ENCODE measurements around the gene CARS1. TPM values are rescaled to one million over a fixed set of nuclear protein-coding genes. Genes with fewer than 3 reads are reported as not detected.

Gene CARS1
- total RNA-seq, 1 donor: 106 TPM

- Histone ChIP-seq H3K27me3 (ENCODE audit: insufficient read depth, low read length) (no peaks in the 10 kb centered on the region), H3K4me1 (ENCODE audit: insufficient read depth, low read length) (no peaks in the 10 kb centered on the region), H3K9me3 (ENCODE audit: low read depth, low read length) (no peaks in the 10 kb centered on the region), H3K79me2 (ENCODE audit: insufficient read depth, low read length) (peaks cover 41% of the 10 kb centered on the region), H2AFZ (ENCODE audit: low read length) (no peak overlapping the region), H4K20me1 (ENCODE audit: insufficient read depth, low read length) (peaks cover 23% of the 10 kb centered on the region), H3K36me3 (ENCODE audit: insufficient read depth, low read length) (peaks cover 90% of the 10 kb centered on the region), H3K4me2 (ENCODE audit: insufficient read depth, low read length) (no peak overlapping the region), H3K27ac (ENCODE audit: low read depth, low read length) (no peak overlapping the region), H3K4me3 (ENCODE audit: insufficient read depth, low read length) (no peak overlapping the region)
- DNase-seq (ENCODE audit: insufficient read length, low spot score, missing footprints): peak; percentile 93
- TF ChIP-seq, protein P1, sequence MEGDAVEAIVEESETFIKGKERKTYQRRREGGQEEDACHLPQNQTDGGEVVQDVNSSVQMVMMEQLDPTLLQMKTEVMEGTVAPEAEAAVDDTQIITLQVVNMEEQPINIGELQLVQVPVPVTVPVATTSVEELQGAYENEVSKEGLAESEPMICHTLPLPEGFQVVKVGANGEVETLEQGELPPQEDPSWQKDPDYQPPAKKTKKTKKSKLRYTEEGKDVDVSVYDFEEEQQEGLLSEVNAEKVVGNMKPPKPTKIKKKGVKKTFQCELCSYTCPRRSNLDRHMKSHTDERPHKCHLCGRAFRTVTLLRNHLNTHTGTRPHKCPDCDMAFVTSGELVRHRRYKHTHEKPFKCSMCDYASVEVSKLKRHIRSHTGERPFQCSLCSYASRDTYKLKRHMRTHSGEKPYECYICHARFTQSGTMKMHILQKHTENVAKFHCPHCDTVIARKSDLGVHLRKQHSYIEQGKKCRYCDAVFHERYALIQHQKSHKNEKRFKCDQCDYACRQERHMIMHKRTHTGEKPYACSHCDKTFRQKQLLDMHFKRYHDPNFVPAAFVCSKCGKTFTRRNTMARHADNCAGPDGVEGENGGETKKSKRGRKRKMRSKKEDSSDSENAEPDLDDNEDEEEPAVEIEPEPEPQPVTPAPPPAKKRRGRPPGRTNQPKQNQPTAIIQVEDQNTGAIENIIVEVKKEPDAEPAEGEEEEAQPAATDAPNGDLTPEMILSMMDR (IDR thresholded peaks at IDR 0.05; ENCODE audit: extremely low read depth, low read depth, low read length): peak; percentile 81
Observed at GRCh38 chr11:3037040-3037944, 19.9 kb downstream of the CARS1 start.

DNA sequence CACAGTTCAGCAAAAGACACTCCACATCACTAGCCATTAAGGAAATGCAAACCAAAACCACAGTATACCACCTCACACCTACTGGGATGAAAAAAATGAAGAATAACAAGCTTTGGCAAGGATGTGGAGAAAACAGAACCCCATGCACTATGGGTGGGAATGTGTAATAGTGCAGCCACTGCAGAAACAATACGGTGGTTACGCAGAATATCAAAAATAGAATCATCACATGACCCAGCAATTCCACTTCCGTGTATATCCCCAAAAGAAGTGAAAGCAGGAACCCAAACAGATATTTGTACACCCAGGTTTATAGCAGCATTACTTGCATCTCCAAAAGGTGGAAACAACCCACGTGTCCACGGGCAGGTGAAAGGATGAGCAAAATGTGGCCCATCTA is 20.8 kb downstream of the CARS1 start:
- H4K20me1 ChIP-seq (ENCODE audit: insufficient read depth, low read length): peaks cover 15% of the 10 kb centered on the region
- H3K27ac ChIP-seq (ENCODE audit: low read depth, low read length): no peak overlapping the region
- H3K27me3 ChIP-seq (ENCODE audit: insufficient read depth, low read length): no peaks in the 10 kb centered on the region
- no peaks in the 10 kb centered on the region for H3K4me1 ChIP-seq (ENCODE audit: insufficient read depth, low read length)
- DNase-seq (ENCODE audit: insufficient read length, low spot score, missing footprints): no peak
- no peak overlapping the region for H3K4me3 ChIP-seq (ENCODE audit: insufficient read depth, low read length)
- H3K9me3 ChIP-seq (ENCODE audit: low read depth, low read length): no peaks in the 10 kb centered on the region
- peaks cover 39% of the 10 kb centered on the region for H3K79me2 ChIP-seq (ENCODE audit: insufficient read depth, low read length)
- TF ChIP-seq, protein P1 (IDR thresholded peaks at IDR 0.05; ENCODE audit: extremely low read depth, low read depth, low read length): no peak
- peaks cover 85% of the 10 kb centered on the region for H3K36me3 ChIP-seq (ENCODE audit: insufficient read depth, low read length)
- no peak overlapping the region for H3K4me2 ChIP-seq (ENCODE audit: insufficient read depth, low read length)
- no peak overlapping the region for H2AFZ ChIP-seq (ENCODE audit: low read length)

GRCh38 chr11:3035333-3035732 is 21.9 kb downstream of the CARS1 start:
- no peak overlapping the region for H3K4me3 ChIP-seq (ENCODE audit: insufficient read depth, low read length)
- no peak overlapping the region for H2AFZ ChIP-seq (ENCODE audit: low read length)
- TF ChIP-seq, protein P1 (IDR thresholded peaks at IDR 0.05; ENCODE audit: extremely low read depth, low read depth, low read length): no peak
- no peaks in the 10 kb centered on the region for H3K9me3 ChIP-seq (ENCODE audit: low read depth, low read length)
- H4K20me1 ChIP-seq (ENCODE audit: insufficient read depth, low read length): peaks cover 13% of the 10 kb centered on the region
- no peak for DNase-seq (ENCODE audit: insufficient read length, low spot score, missing footprints)
- peaks cover 37% of the 10 kb centered on the region for H3K79me2 ChIP-seq (ENCODE audit: insufficient read depth, low read length)
- no peaks in the 10 kb centered on the region for H3K4me1 ChIP-seq (ENCODE audit: insufficient read depth, low read length)
- H3K27ac ChIP-seq (ENCODE audit: low read depth, low read length): no peak overlapping the region
- no peaks in the 10 kb centered on the region for H3K27me3 ChIP-seq (ENCODE audit: insufficient read depth, low read length)
- no peak overlapping the region for H3K4me2 ChIP-seq (ENCODE audit: insufficient read depth, low read length)
- peaks cover 77% of the 10 kb centered on the region for H3K36me3 ChIP-seq (ENCODE audit: insufficient read depth, low read length)

GRCh38 chr11:3030289-3031070 is 26.7 kb downstream of the CARS1 start:
- DNase-seq (ENCODE audit: insufficient read length, low spot score, missing footprints): peak; percentile 22
- H3K4me3 ChIP-seq (ENCODE audit: insufficient read depth, low read length): no peak overlapping the region
- H4K20me1 ChIP-seq (ENCODE audit: insufficient read depth, low read length): peaks cover 13% of the 10 kb centered on the region
- no peak overlapping the region for H3K27ac ChIP-seq (ENCODE audit: low read depth, low read length)
- TF ChIP-seq, protein P1 (IDR thresholded peaks at IDR 0.05; ENCODE audit: extremely low read depth, low read depth, low read length): no peak
- H3K27me3 ChIP-seq (ENCODE audit: insufficient read depth, low read length): no peaks in the 10 kb centered on the region
- no peak overlapping the region for H2AFZ ChIP-seq (ENCODE audit: low read length)
- H3K9me3 ChIP-seq (ENCODE audit: low read depth, low read length): no peaks in the 10 kb centered on the region
- H3K4me2 ChIP-seq (ENCODE audit: insufficient read depth, low read length): no peak overlapping the region
- H3K36me3 ChIP-seq (ENCODE audit: insufficient read depth, low read length): peaks cover 72% of the 10 kb centered on the region
- no peaks in the 10 kb centered on the region for H3K4me1 ChIP-seq (ENCODE audit: insufficient read depth, low read length)
- H3K79me2 ChIP-seq (ENCODE audit: insufficient read depth, low read length): peaks cover 36% of the 10 kb centered on the region

All from osteoblast (primary cell).